GM12892 (cell line): ENCODE measurements around the gene ATXN1.
"Not testable (repeated sequence)": the region's sequence is repeated elsewhere in the genome, so short reads cannot be mapped to it uniquely, and the experiment has no call there.

Experiments
- POLR2A ChIP-seq: IDR thresholded peaks from 2 replicates; pipeline ENCODE4 v1.6.1; 2011; ENCODE audit warnings: low read depth, low read length, control low read depth
- POLR2AphosphoS5 ChIP-seq: IDR thresholded peaks from 2 replicates; pipeline ENCODE4 v1.6.1; 2011; ENCODE audit warnings: low read depth, low read length, control low read depth
- TAF1 ChIP-seq: IDR thresholded peaks from 2 replicates; pipeline ENCODE4 v1.6.1; 2011; ENCODE audit warnings: low read depth, mild to moderate bottlenecking, control low read depth, low read length, borderline replicate concordance

GRCh38 chr6:16262773-16263172, 498.5 kb downstream of the ATXN1 start:
- TF ChIP-seq POLR2A, POLR2AphosphoS5, TAF1: not testable (repeated sequence)
